NCI-H82 treated with DMSO at 0.1 percent for 48 hours (cell line): ENCODE results near the gene ACAD8.

Experiments used
- DNase-seq: peaks from one replicate; lab custom pipeline; 2025; ENCODE audit not compliant: unreplicated experiment; lab: John Stamatoyannopoulos, UW

Gene ACAD8

GRCh38 chr11:134253188-134253993 lies at the start of gene ACAD8, which contains the start of gene THYN1:
Gene ACAD8 (plus strand): TSS chr11:134253568. CDS start chr11:134253601, 33 bp downstream.
Gene THYN1 (minus strand): TSS chr11:134253352. CDS start chr11:134252882, 470 bp downstream.
- DNase-seq = peak; percentile 77

- DNase-seq = no peak
These were observed 47.6 kb upstream of the ACAD8 start for GRCh38 chr11:134205729-134206128.

- no peak for DNase-seq
These were observed 47.2 kb upstream of the ACAD8 start for GRCh38 chr11:134206185-134206584.

GRCh38 chr11:134207538-134208239 lies 45.7 kb upstream of the ACAD8 start:
- DNase-seq = no peak

- DNase-seq = no peak
These were observed 37.5 kb upstream of the ACAD8 start for GRCh38 chr11:134215836-134216235.

DNA sequence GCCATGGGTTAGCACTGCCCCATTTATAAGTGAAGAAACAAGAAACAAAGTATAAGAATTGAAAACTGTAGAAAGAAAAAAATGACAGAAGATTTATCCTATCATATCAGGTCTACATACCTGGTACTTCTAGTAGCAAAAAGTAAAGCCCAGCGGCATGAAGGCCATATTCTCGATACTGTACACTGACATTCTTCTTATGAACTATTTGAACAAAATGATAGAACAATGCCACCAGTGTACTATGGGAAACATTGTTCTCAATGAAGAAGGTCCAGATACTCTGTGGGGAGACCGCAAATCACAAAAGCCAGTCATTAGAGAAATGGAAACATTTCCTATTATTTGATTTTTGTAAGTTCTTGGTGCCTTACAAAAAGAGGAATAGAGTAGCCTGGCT lies 36.6 kb upstream of the ACAD8 start:
- no peak for DNase-seq

- DNase-seq = no peak
These were observed 30.2 kb upstream of the ACAD8 start for GRCh38 chr11:134223121-134223520.

- peak; percentile 80 for DNase-seq
These were observed 29.3 kb upstream of the ACAD8 start, which contains the start of the genes NCAPD3 and VPS26B for GRCh38 chr11:134223836-134224709. Gene NCAPD3 (minus strand): TSS chr11:134223967. CDS start chr11:134223926, 41 bp downstream. Gene VPS26B (plus strand): TSS chr11:134224671. CDS start chr11:134225123, 452 bp downstream.

- DNase-seq = no peak
These were observed 28.4 kb upstream of the ACAD8 start for GRCh38 chr11:134224710-134225664.

GRCh38 chr11:134226806-134227325 lies 26.5 kb upstream of the ACAD8 start:
- DNase-seq = no peak

DNA sequence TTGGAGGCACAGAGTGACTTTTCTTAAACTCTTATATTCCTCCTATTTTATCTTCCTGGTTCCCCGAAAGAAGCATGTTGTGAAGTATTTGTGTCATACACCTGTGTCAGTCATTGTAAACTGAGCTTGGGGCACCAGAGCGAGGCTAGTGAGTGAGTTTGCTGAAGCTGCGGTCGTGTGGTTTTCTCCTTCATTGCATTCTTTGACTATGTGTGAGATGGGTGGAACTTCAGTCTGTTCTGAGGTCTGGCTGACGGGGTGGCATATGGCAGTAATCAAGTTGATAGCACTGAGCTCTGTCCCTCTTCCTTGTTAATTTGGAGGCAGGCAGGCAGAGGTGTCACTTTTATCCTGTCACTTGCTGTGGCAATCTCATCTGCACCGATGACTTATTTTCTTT lies 24.7 kb upstream of the ACAD8 start:
- no peak for DNase-seq

DNA sequence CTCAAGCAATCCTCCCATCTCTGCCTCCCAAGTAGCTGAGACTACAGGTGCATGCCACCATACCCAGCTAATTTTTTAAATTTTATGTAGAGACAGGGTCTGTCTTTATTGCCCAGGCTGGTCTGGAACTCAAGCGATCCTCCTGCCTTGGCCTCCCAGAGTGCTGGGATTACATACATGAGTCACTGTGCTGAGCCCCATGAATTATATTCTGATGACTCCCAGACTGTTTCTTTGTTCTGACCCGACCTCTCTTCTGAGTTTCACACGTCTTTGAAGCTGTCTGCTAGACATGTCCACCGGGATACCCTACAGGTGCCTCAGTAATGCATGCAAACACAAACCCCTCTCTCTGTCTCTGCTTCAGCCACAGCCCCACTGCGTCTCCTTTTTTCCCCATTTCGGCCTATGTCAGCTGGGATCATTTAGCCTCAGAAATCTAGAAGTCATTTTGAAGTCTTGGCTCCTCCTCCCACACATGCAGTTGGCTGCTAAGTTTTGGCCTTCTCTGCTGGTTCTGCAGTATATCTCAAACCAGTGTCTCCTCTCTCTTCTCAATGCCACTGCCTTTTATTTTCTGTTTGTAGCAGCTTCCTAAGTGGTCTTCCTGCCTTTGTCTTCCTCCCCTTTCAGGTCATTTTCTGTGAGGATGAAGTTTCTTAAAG lies 24.1 kb upstream of the ACAD8 start:
- DNase-seq = no peak

DNA sequence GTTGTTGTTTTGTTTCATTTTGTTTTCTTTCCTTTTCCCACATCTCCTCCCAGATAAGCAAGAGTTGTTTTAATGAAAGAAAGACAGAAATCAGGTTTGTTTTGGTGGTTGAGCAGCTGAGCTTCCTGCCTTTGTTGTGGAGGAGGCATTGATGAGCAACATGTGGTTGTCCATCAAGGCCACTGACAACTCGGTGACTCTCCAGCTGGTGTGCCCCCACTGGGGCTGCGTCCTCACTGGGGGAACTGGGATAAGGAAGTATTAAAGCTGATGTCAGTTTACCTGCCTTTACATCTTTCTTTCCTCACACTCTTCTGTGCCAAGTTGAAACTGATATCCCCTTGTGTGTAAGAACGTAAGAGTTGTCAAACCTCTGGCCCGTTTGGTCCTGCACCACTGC lies 23.0 kb upstream of the ACAD8 start:
- no peak for DNase-seq

DNA sequence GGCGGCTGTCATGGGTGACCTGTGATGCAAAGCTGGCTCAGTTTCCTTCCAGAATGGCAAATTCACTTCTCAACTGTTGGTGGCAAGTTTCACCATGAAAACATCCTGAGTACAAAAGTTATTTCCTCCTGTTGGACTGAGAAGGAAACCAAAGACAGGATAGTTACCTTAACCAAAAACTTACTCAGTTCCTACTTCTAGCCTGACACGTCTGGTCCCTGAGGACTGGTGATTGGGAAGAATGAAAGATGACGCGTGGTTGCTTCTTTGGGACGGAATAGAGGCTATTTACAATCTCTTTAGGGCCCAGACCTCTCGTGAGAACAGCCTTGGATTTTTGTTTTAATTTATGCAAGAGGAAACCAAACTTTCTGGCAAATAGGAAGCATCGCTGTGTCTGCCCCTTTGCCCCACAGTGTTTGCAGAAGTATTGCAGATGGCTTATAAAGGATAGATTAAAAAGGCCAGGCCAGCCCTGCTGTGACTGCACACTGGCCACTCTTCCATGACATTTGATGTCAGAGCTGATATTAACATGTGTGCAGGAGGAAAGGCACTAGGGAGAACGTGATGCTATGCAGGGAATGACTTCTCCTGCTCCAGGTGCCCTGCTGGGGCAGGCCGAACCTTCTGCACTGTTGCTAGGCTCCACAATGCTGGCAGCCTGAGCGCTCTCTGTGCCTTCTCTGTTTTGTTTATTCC lies 21.3 kb upstream of the ACAD8 start:
- no peak for DNase-seq

DNA sequence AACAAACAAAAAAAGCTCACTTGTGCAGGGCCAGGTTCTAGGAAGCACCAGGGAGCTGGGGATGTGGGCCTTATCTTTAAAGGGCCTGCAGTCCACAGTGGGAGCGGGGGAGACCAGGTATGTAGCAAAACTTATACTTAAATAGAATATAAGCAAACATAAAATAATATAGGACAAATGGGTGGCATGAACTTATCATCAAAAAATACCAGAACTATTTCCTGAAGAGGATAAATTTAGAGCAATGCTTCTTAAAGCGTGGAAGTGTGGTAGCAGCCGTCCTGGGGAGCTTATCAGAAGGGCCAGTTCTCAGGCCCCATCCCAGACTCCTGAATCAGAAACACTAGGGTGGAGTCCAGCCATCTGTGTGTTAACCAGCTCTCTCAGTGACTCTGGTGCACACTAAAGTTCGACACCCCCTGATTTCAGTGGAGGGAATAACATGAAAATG lies 19.6 kb upstream of the ACAD8 start:
- no peak for DNase-seq

DNA sequence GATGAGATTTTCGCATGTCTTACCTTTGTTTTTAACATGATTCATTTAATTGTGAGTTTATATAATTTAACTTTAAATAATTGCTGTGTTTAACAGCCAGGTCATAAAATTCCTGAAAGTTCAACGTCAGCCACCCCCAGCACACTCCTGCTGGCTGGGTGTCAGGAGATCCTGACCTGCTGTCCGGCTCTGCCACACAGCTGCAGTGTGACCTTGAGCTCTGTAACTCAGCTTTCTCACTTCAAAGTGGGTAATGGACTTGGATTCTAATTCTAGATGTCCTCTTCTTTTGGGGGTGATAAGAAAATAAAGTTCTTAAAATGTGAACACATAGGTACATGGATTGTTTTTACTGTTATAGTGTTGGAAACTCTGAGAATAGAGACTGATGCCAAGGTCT lies 18.0 kb upstream of the ACAD8 start:
- no peak for DNase-seq

DNA sequence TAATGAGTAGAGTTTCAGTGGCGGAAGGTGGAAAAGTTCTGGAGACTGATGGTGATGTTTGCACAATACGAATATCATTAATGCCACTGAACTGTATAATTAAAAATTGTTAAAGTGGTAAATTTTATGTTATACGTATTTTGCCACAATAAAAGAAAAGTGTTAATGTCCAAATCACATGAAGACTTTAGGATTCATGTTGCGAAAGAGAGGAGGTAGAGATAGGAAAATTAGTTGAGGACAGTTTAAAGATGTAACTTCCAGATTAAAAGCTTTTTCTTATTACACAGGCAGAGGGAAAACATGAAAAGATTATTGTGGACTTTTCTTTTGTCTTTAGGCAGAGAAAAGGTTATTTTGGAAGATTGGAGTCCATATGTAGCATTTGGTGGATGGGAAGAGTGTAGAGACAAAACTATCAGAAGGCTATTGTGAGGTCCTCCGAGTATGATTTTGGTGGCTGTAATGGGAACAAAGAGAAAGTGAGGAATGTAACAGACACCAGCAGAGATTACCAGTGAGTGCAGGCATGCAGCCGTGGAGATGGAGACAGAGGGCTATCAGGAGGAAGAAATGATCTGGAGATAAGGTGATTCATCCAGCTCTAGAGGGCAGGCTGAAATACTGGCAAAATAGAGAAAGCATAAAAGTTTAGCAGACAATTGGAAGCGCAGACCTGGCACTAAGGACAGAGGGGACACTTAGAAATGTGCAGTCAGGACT lies 16.4 kb upstream of the ACAD8 start:
- no peak for DNase-seq

DNA sequence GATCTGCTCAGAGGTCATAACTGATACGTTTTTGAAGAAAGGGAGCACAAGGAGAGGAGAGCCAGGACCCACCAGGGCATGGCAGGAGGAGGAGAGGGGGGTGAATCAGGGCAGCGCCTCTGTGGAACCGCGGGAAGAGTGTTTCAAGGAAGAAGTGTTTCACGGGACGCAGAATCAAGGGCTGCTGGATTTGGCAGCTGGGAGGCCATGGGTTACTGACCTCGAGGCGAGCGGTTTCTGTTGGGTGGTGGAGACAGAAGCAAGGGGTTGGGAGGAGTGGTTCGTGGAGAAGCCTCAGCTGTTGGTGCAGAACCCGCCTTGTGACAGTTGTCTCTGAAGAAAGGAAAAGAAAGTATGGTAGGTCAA lies 15.8 kb upstream of the ACAD8 start:
- DNase-seq = no peak
